Endothelial cell (in vitro differentiated cells): ENCODE data around the gene BRAT1. TPM values are rescaled to one million over a fixed set of nuclear protein-coding genes. Genes with fewer than 3 reads are reported as not detected.
"Not testable (repeated sequence)": the region's sequence is repeated elsewhere in the genome, so short reads cannot be mapped to it uniquely, and the experiment has no call there.

Experiments
- DNase-seq: peaks from one replicate; pipeline ENCODE4 v3.0.0; 2021; ENCODE audit warnings: low spot score
- H3K27ac Mint-ChIP-seq: one replicate; pipeline ENCODE4 v1.8.0; 2021; ENCODE audit warnings: mixed read lengths, inconsistent platforms; ENCODE audit not compliant: unreplicated experiment
- H3K27me3 Mint-ChIP-seq: one replicate; pipeline ENCODE4 v1.8.0; 2021; ENCODE audit warnings: mild to moderate bottlenecking, moderate library complexity, mixed read lengths, inconsistent platforms; ENCODE audit not compliant: unreplicated experiment
- H3K36me3 Mint-ChIP-seq: one replicate; pipeline ENCODE4 v1.8.0; 2021; ENCODE audit warnings: mild to moderate bottlenecking, low read depth, mixed read lengths, inconsistent platforms; ENCODE audit not compliant: unreplicated experiment
- H3K4me1 Mint-ChIP-seq: one replicate; pipeline ENCODE4 v1.8.0; 2021; ENCODE audit warnings: mild to moderate bottlenecking, mixed read lengths, inconsistent platforms; ENCODE audit not compliant: unreplicated experiment
- H3K4me3 Mint-ChIP-seq: one replicate; pipeline ENCODE4 v1.8.0; 2021; ENCODE audit warnings: mild to moderate bottlenecking, mixed read lengths, inconsistent platforms; ENCODE audit not compliant: unreplicated experiment
- H3K9me3 Mint-ChIP-seq: one replicate; pipeline ENCODE4 v1.8.0; 2021; ENCODE audit warnings: mixed read lengths, inconsistent platforms; ENCODE audit not compliant: unreplicated experiment
- CTCF ChIP-seq: fragments of 200-600 bp; sonication (generic); IDR thresholded peaks from one replicate; pipeline ENCODE4 v1.5.0; 2021; ENCODE audit warnings: antibody characterized with exemption; ENCODE audit not compliant: unreplicated experiment
- total RNA-seq: library from RNA; stranded (reverse); fragmentation: NEBNext Ultra II Directional; extraction: Animal tissue kit (Norgen Biotek cat#: 25700); gene quantifications from one replicate; pipeline ENCODE4 v1.2.1, GENCODE V29; 2021; ENCODE audit not compliant: unreplicated experiment

Gene BRAT1
- total RNA-seq, 1 donor from 2014 or later: 34.0 TPM

DNA sequence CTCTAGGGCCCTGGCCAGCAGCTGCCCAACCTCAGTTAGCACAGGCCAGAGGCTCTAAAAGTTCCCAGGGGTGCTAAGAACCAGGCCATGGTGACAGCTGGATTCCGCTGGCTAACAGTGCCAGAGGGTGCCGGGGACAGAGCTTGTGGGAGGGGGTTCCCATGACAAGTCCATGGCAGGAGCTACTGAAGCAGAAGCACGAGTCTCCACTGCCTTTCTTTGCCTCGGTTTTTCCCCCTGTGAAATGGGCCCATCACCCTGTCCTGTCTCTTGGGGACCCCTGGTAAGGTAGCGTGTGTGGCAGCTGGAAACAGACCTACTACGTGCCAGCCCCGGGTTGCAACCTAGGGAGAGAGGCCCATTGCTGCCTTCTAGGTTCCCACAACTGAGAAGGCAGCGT, 22.5 kb downstream of the BRAT1 start:
- peaks cover 13% of the 10 kb centered on the region for H3K27me3 Mint-ChIP-seq
- not testable (repeated sequence) for H3K4me3 Mint-ChIP-seq, DNase-seq, H3K9me3 Mint-ChIP-seq, H3K36me3 Mint-ChIP-seq, H3K27ac Mint-ChIP-seq
- H3K4me1 Mint-ChIP-seq: peaks cover 10% of the 10 kb centered on the region

DNA sequence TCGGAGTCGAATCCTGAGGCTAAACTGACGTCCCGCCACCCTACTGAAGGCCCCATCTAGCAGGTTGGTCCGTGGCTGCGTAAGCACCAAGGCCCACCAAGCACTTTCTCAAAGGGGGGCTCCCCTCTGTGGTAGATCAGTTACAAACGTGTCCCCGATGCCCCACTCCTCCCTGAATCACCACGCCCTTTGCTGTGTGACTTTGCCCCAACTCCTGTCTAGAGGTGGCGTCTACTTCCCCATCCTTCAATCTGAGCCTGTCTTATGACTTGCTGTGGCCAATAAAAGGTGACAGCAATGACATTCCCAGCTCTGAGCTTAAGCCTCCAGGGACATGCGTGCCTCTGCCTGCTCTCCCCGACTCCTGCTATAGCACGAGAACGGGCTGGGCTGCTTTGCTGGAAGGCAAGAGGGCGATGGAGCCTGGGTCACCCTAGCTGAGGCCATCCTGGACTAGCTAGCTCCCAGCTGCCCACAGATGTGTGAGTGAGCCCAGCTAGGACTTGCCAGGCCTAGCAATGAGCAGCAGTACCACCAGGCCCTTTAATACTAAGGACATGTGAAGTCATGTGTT, 23.0 kb downstream of the BRAT1 start:
- H3K36me3 Mint-ChIP-seq, H3K9me3 Mint-ChIP-seq, H3K4me3 Mint-ChIP-seq, DNase-seq, H3K27me3 Mint-ChIP-seq: not testable (repeated sequence)
- Mint-ChIP-seq H3K4me1 (peaks cover 10% of the 10 kb centered on the region), H3K27ac (peak overlapping the region; percentile 36)

DNA sequence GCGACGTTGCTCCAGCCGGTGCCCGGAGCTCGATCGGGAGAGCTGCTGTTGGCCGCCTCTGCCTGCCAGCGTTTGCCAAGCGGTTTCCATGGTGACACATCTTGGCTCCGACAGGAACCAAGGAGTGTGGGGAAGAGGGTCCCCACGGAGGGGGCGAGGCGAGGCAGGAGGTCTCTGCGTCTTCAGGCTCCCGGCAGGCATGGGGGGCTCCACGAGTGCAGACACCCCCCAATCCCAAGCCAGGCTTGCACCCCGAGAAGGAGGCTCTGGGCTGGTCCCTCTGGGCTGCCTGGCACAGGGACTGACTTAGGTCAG, 23.6 kb downstream of the BRAT1 start:
- H3K9me3 Mint-ChIP-seq, H3K36me3 Mint-ChIP-seq, H3K27me3 Mint-ChIP-seq, H3K4me3 Mint-ChIP-seq: not testable (repeated sequence)
- Mint-ChIP-seq H3K27ac (peak overlapping the region; percentile 36), H3K4me1 (peaks cover 10% of the 10 kb centered on the region)
- DNase-seq: peak; percentile 3

GRCh38 chr7:2530994-2531795, 24.1 kb downstream of the BRAT1 start:
- peak; percentile 10 for DNase-seq
- not testable (repeated sequence) for H3K9me3 Mint-ChIP-seq, H3K27ac Mint-ChIP-seq, H3K27me3 Mint-ChIP-seq, H3K4me3 Mint-ChIP-seq, H3K36me3 Mint-ChIP-seq
- peaks cover 10% of the 10 kb centered on the region for H3K4me1 Mint-ChIP-seq

DNA sequence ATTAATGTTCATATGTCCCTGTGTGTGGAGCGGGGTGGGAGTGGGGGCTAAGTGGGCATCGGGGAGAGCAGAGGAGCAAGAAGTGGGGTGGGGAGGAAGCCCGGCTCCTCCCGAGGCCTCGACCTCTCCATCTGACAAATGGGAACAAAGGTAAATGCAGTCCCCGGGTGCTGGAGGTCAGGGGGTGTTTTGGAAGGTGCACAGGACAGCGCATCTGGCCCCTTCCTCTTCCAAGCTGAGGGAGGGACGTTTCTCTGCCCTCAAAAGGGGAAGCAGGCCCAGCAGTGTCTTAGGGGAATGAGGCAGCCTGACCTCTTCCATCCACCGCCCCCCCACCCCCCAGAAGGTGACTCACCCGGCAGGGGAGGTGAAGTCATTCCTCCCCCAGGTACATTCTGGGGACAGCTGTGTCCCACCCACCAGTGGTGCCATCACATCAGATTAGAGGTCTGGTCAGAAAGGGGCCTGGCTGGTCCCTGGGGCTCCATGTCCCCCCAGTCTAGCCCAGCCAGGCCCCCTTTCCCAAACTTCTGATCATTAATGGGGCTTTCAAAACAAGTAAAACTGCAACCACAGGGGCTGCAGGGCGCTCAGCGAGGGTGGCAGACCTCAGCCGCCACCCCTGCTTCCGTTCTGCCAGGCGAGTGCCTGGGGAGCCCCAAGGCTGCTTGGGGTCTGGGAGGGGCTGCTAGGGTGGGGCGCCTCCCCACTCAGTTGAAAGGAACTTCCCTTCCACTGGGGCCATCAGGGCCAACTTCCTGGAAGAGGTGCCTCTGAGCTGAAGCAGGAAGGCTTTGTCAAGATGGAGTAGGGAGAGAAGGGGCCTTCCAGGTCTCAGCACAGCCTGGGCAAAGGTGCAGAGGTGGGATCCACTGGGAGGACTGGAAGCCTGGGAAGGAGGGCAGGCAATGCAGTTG, 25.0 kb downstream of the BRAT1 start:
- no peak for TF ChIP-seq CTCF
- Mint-ChIP-seq H3K36me3 (peaks cover 5% of the 10 kb centered on the region), H3K27ac (no peak overlapping the region), H3K4me1 (peaks cover 10% of the 10 kb centered on the region), H3K4me3 (no peak overlapping the region), H3K27me3 (peaks cover 9% of the 10 kb centered on the region), H3K9me3 (no peaks in the 10 kb centered on the region)
- peak; percentile 4 for DNase-seq

DNA sequence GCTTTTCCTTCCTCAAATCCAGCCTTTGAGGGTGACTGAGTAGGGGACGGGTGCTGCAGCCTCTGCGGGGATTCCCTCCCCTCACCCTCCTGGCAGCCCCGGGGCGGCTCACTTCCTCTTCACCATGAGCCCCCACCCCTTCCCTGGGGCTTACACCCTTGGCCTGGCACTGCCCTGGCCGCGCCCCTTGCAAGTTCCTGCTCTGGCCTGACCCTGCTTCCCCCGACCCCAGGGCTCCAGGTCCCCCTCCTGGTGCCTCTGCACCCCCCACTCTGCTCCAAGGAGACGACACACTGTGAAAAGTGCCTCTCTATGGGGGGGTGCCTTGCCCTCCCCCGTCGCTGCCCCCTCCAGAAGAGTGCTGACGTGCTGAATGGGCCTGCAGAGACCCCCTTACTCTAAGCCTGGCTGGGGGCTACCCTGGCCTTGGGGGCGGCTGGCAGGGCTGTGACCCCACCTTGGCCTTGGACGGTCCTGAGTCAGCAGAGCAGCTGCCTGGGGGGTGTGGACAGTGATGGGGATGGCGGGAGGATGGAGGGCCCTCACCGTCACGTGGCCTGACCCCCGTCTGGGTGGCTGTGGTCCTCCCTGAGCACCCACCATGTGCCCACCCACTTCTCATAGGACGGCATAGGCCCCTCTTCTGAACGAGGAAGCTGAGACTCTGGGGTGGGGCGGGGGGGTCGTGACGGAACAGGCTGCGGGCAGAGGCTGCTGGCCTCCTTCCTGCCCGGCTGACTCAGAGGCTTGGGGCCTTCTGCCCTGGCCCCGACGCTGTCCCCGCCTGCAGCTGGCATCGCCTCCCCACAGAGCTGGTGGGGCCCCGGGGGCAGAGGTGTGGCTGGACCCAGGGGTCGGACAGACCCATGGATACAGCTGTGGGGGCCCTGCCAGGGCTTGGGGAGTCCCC, 25.9 kb downstream of the BRAT1 start:
- Mint-ChIP-seq H3K9me3 (no peaks in the 10 kb centered on the region), H3K27ac (no peak overlapping the region), H3K36me3 (peaks cover 5% of the 10 kb centered on the region), H3K4me1 (peaks cover 10% of the 10 kb centered on the region), H3K4me3 (no peak overlapping the region), H3K27me3 (peaks cover 8% of the 10 kb centered on the region)
- TF ChIP-seq CTCF: no peak
- no peak for DNase-seq
